Natural killer cell (primary cell): ENCODE results near the gene LGR6. TPM values are rescaled to one million over a fixed set of nuclear protein-coding genes. Genes with fewer than 3 reads are reported as not detected.

Experiments used
- ATAC-seq, 3 donors: fragments of 150-1000 bp in 2 of 3; fragments of 200-7000 bp in 1 of 3; cut with Tn5 transposase; 1 replicate in 1 of 3; 2 replicates in 2 of 3; pipeline ENCODE4 v1.10.0; 2021; ENCODE audit warnings: mild to moderate bottlenecking in 2 of 3, moderate library complexity in 2 of 3
- DNase-seq, 2 donors: peaks; one replicate each; pipeline versions ENCODE4 v3.0.0 to v3.0.0-alpha.2; 2013 to 2021; ENCODE audit warnings: mixed read lengths in 1 of 2
- H3K27ac ChIP-seq: one replicate; pipeline ENCODE4 v1.5.1; 2013; ENCODE audit warnings: mild to moderate bottlenecking, low read length
- H3K27me3 ChIP-seq: one replicate; pipeline ENCODE4 v1.6.1; 2013; ENCODE audit warnings: low read length; ENCODE audit not compliant: control insufficient read depth, insufficient read depth
- H3K36me3 ChIP-seq: one replicate; pipeline ENCODE4 v1.6.1; 2013; ENCODE audit warnings: low read length; ENCODE audit not compliant: control insufficient read depth, insufficient read depth
- H3K4me1 ChIP-seq: one replicate; pipeline ENCODE4 v1.6.1; 2013; ENCODE audit warnings: low read length; ENCODE audit not compliant: control insufficient read depth, insufficient read depth
- H3K4me3 ChIP-seq: one replicate; pipeline ENCODE4 v1.5.1; 2013; ENCODE audit warnings: low read length
- H3K9me3 ChIP-seq: one replicate; pipeline ENCODE4 v1.6.1; 2013; ENCODE audit warnings: low read length; ENCODE audit not compliant: control insufficient read depth, insufficient read depth
- H3K27ac Mint-ChIP-seq, 2 donors: one replicate each; pipeline ENCODE4 v1.8.0; 2022; ENCODE audit warnings: mild to moderate bottlenecking in 2 of 2, mixed read lengths in 2 of 2, moderate library complexity in 1 of 2
- H3K27me3 Mint-ChIP-seq, 2 donors: one replicate each; pipeline ENCODE4 v1.8.0; 2022; ENCODE audit warnings: low read depth in 2 of 2, mixed read lengths in 2 of 2
- H3K36me3 Mint-ChIP-seq: one replicate; pipeline ENCODE4 v1.8.0; 2022; ENCODE audit warnings: mixed read lengths
- H3K4me1 Mint-ChIP-seq, 2 donors: one replicate each; pipeline ENCODE4 v1.8.0; 2022; ENCODE audit warnings: mixed read lengths in 2 of 2
- H3K4me3 Mint-ChIP-seq: one replicate; pipeline ENCODE4 v1.8.0; 2022; ENCODE audit warnings: mild to moderate bottlenecking, moderate library complexity, mixed read lengths
- H3K9me3 Mint-ChIP-seq, 2 donors: one replicate each; pipeline ENCODE4 v1.8.0; 2022; ENCODE audit warnings: mixed read lengths in 2 of 2
- WGBS: methylation state at CpG from one replicate; pipeline ENCODE4 v1.1.7; 2013; ENCODE audit warnings: missing lambda C conversion rate; ENCODE audit not compliant: insufficient coverage; 5-methylcytosine and 5-hydroxymethylcytosine counted together
- intact Hi-C: fragments of 100-400 bp; cut with micrococcal nuclease; formaldehyde crosslinking; loops from one replicate; pipeline ENCODE4 v1.14.2; 2022
- total RNA-seq, 4 donors: library from RNA; stranded (reverse); fragments of 120-200 nt in 1 of 4; gene quantifications; one replicate each; pipeline versions ENCODE4 v1.2.3 to v1.2.4, GENCODE V29; 2013 to 2022
- TF ChIP-seq, protein P1 (sequence below): fragments of 200-600 bp; IDR thresholded peaks from one replicate; pipeline ENCODE4 v1.8.0; 2022; ENCODE audit warnings: antibody characterized with exemption

The LGR6 gene
- total RNA-seq, 3 donors from 2014 or later (not counting 1 experiment from before 2014, with no cell fraction given) = 58.3 to 65.2 (median 60.9) TPM

DNA sequence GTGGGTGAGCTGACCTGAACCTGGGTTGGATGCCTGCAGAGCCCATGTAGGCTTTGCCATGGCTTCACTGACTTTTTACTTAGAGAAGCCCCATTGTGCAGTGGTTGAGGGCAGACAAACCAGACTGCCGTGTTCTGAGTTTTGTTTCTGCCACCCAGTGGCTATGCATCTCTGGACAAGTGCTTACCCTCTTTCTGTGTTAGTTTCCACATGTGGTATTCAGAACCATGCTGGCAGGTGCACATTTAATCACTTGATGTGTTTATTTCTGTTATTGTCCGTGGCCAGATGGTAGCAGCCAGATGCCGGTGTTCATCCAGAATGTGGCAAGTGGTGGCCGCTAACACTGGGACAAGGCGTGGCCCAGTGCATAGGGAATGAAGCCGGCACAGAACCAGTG, 22.9 kb upstream of the LGR6 start:
- H3K4me3 ChIP-seq = no peak overlapping the region
- H3K4me1 Mint-ChIP-seq = no peaks in the 10 kb centered on the region
- H3K27me3 ChIP-seq = no peaks in the 10 kb centered on the region
- peak in 1 of 2 donors; percentile 40 for DNase-seq
- intact Hi-C loops = no loop called here
- H3K27ac Mint-ChIP-seq = no peak overlapping the region
- peak in 1 of 3 donors; percentile 42 for ATAC-seq
- WGBS = 80% methylated on average over 6 of the region's 6 CpGs
- H3K36me3 Mint-ChIP-seq = no peaks in the 10 kb centered on the region
- no peak overlapping the region for H3K27ac ChIP-seq
- H3K9me3 Mint-ChIP-seq = no peaks in the 10 kb centered on the region
- H3K36me3 ChIP-seq = no peaks in the 10 kb centered on the region
- peaks cover 6% of the 10 kb centered on the region for H3K4me1 ChIP-seq
- no peak overlapping the region for H3K4me3 Mint-ChIP-seq
- no peaks in the 10 kb centered on the region for H3K9me3 ChIP-seq
- TF ChIP-seq, protein P1, sequence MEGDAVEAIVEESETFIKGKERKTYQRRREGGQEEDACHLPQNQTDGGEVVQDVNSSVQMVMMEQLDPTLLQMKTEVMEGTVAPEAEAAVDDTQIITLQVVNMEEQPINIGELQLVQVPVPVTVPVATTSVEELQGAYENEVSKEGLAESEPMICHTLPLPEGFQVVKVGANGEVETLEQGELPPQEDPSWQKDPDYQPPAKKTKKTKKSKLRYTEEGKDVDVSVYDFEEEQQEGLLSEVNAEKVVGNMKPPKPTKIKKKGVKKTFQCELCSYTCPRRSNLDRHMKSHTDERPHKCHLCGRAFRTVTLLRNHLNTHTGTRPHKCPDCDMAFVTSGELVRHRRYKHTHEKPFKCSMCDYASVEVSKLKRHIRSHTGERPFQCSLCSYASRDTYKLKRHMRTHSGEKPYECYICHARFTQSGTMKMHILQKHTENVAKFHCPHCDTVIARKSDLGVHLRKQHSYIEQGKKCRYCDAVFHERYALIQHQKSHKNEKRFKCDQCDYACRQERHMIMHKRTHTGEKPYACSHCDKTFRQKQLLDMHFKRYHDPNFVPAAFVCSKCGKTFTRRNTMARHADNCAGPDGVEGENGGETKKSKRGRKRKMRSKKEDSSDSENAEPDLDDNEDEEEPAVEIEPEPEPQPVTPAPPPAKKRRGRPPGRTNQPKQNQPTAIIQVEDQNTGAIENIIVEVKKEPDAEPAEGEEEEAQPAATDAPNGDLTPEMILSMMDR = no peak
- no peaks in the 10 kb centered on the region for H3K27me3 Mint-ChIP-seq

DNA sequence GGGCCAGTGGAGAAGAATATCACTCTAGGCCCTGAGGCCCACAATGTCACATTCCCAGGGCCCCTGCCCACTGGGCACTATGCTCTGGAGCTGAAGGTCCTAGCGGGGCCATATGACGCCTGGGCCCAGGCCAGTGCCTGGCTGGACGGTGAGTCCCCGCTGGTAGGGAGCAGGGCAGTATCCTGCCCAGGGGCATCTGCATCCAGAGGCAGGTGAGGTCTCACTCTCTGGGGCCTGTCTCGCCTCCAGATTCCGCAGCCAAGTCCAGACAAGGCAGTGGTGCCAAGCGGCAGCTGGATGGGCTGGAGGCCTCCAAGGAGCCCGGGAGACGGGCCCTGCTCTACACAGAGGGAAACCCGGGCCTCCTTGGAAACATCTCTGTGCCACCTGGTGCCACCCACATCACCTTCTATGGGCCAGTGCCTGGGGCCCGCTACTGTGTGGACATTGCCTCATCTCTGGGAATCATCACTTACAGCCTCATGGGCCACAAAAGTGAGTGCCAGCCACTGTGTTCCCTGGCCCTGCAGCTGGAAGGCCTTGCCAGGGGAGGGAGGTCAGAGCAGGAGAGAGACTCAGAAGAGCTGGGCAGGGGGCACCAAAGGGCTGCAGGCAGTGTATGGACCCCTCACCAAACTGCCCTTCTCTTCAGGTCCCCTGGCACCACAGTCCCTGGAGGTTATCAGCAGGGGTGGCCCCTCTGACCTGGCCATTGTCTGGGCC, 22.1 kb upstream of the LGR6 start:
- DNase-seq (no peak), ATAC-seq (peak in 2 of 3 donors; percentile 21 to 44)
- H3K27ac Mint-ChIP-seq = no peak overlapping the region
- no peaks in the 10 kb centered on the region for H3K27me3 ChIP-seq
- H3K36me3 Mint-ChIP-seq = no peaks in the 10 kb centered on the region
- H3K4me1 Mint-ChIP-seq = no peaks in the 10 kb centered on the region
- H3K9me3 Mint-ChIP-seq = no peaks in the 10 kb centered on the region
- TF ChIP-seq, protein P1 = no peak
- no peak overlapping the region for H3K4me3 Mint-ChIP-seq
- H3K9me3 ChIP-seq = no peaks in the 10 kb centered on the region
- 97% methylated on average over 11 of the region's 11 CpGs for WGBS
- intact Hi-C loops = no loop called here
- H3K36me3 ChIP-seq = no peaks in the 10 kb centered on the region
- no peaks in the 10 kb centered on the region for H3K27me3 Mint-ChIP-seq
- no peak overlapping the region for H3K27ac ChIP-seq
- no peak overlapping the region for H3K4me3 ChIP-seq
- H3K4me1 ChIP-seq = no peaks in the 10 kb centered on the region

DNA sequence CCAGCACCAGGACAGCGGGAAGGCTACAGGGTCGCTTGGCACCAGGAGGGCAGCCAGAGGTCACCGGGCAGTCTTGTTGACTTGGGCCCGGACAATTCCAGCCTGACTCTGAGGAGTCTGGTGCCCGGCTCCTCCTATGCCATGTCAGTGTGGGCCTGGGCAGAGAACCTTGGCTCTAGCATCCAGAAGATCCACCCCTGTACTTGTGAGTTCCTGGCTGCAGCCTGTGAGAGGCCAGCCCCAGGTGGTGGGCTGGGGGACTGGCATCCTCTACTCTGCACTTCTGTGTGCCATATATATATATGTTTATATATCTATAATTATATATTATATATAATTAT, 21.6 kb upstream of the LGR6 start:
- peak in 2 of 3 donors; percentile 2 to 69 for ATAC-seq
- intact Hi-C loops = no loop called here

More for the DNA sequence above, 21.6 kb upstream of the LGR6 start:
- WGBS = 99% methylated on average over 5 of the region's 5 CpGs
- Mint-ChIP-seq H3K27ac (no peak overlapping the region), H3K27me3 (no peaks in the 10 kb centered on the region), H3K9me3 (no peaks in the 10 kb centered on the region), H3K36me3 (no peaks in the 10 kb centered on the region), H3K4me3 (no peak overlapping the region), H3K4me1 (no peaks in the 10 kb centered on the region)
- Histone ChIP-seq H3K27me3 (no peaks in the 10 kb centered on the region), H3K27ac (no peak overlapping the region), H3K4me1 (no peaks in the 10 kb centered on the region), H3K4me3 (no peak overlapping the region), H3K9me3 (no peaks in the 10 kb centered on the region), H3K36me3 (no peaks in the 10 kb centered on the region)
- TF ChIP-seq, protein P1 = no peak
- no peak for DNase-seq
